Left forelimb (tissue), 1 donor: Measurements from ENCODE around the gene VTI1A.
"Not testable (repeated sequence)": the region's sequence is repeated elsewhere in the genome, so short reads cannot be mapped to it uniquely, and the experiment has no call there.

ENCODE experiments used
- DNase-seq: peaks from one replicate; pipeline ENCODE4 v3.0.0-alpha.2; 2018; ENCODE audit warnings: low spot score

VTI1A gene

DNA sequence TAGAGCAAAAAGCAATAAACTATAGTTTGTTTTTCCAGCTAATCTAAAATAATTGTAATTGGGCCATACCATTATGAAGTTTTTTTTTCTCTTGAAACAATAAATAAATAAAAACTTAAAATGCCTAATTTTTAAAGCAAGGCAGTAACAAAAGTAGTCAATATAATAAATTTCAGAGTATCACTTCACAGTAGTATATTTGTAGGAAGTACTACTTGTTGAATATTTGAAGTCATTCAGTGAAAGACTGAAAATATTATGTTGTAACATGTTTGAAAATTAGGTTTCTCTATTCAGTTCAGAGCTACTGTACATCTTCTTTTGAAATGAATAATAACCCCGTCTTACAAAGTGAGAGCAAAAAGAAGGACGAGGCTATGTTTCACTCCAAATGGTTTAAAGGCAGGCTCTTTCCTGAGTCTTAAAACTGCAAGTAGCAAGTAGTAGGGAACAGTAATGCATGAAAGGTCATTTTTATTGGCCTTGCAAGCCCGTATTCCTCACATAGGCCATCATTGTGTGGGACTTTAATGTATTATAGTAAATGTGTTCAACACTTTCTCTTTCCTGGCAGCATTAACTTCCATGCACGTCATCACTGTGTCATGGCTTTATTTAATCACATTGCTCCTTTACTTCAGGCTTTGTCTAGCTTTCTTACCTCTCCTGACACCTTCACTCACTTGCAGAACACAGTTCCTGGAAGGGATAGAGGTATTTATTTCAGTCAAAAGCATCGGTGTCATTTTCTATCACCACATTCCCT, 141.4 kb downstream of the VTI1A start:
- DNase-seq, result no peak

DNA sequence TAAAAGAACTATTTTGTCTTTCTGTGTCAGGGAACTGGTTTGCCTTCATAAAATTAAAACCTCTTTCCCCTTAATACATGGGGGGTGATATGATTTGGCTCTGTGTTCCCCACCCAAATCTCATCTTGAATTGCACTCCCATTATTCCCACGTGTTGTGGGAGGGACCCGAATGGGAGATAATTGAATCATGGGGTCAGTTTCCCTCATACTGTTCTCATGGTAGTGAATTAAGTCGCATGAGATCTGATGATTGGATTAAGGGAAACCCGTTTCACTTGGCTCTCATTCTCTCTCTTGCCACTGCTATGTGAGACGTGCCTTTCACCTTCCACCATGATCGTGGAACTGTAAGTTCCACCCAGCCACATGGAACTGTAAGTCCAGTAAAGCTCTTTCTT, 142.1 kb downstream of the VTI1A start:
- DNase-seq, result no peak

DNA sequence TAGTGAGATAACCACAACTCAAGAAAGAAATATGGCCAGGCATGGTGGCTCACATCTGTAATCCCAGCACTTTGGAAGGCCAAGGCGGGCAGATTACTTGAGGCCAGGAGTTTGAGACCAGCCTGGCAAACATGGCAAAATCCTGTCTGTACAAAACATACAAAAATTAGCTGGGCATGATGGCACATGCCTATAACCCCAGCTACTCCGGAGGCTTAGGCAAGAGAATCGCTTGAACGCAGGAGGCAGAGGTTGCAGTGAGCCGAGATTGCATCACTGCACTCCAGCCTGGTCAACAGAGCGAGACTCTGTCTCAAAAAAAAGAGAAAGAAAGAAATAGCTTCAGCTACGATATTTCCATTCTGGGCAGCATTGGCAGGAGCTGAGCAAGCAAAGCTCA, 143.8 kb downstream of the VTI1A start:
- DNase-seq, result not testable (repeated sequence)

DNA sequence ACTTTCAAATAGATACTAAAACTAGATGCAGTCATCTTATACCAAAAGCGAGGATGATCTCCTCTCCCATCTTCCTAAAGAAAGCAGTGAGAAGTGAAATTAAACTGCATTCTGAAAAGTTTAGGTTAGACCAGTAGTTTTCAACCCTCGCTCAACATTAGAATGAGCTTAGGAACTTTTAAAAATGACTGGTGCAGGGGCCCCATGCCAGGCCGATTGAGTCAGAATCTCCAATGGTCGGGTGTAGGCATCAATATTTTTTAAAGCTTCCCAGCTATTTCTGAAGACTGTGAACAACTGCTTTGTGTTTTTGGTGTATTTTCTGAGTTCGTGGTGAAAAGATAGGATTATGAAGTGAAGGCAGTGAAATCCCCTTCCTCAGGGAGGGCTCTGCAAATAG, 146.0 kb downstream of the VTI1A start:
- no peak for DNase-seq

- DNase-seq, result no peak
These were observed 154.4 kb downstream of the VTI1A start for GRCh38 chr10:112601214-112602090.

GRCh38 chr10:112603062-112603461, 156.0 kb downstream of the VTI1A start:
- no peak for DNase-seq

- no peak for DNase-seq
These were observed 158.0 kb downstream of the VTI1A start for GRCh38 chr10:112605063-112605462.

DNA sequence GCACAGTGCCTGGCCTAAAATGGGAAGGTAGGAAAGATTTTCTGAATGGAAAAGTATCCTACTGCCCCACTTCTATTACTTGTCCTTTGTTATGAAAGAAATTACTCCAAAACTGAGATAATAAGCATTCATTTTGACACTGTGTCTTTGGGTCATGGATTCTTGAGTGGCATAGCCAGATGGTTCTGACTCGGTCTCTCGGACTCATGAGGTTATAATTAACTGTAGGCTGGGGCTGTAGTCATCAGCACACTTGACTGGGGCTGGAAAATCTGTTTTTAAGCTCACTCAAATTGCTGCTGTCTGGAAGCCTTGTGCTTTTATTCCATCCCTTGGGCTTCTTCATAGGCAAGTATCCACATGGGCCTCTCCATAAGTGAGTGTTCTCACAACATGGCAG, 160.5 kb downstream of the VTI1A start:
- no peak for DNase-seq

DNA sequence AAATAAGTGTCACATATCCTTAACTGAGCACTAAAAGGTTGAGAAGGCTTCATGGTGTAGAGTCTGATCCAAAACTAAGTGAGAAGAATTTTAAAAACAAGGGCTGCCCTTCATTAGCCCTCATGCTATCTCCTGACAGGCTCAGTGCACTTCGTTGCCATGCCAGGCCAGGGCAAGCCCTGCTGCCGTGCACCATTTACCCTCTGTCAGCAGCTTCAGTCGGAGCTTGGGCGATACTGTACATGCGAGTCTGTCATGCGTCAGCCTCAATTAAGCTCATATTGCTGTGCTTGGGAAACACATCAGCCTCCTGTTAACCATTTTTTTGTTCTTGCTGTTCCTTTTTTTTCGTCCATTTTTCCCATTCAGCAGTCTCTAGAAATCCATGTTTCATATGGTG, 166.6 kb downstream of the VTI1A start:
- no peak for DNase-seq

GRCh38 chr10:112614072-112614471, 167.1 kb downstream of the VTI1A start:
- DNase-seq, result no peak

GRCh38 chr10:112614586-112614985, 167.6 kb downstream of the VTI1A start:
- DNase-seq, result no peak

GRCh38 chr10:112615269-112615668, 168.3 kb downstream of the VTI1A start:
- no peak for DNase-seq

DNA sequence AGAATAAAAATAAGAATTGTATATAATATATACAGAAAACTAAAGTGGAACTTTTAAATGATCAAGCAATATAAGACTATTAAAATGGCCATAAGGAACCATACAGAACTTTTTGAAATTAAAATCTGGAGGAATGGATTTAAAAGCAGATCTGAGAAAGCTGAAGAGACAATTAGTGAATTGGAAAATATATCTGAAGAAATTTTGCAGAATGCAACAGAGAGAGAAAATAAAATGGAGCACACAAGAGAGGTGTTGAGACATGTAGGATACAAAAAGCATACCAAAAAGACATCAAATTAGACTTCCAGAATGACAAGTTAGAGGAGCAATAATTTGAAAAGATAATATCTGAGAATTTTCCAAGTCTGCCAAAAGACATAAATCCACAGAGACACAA, 169.6 kb downstream of the VTI1A start:
- no peak for DNase-seq

DNA sequence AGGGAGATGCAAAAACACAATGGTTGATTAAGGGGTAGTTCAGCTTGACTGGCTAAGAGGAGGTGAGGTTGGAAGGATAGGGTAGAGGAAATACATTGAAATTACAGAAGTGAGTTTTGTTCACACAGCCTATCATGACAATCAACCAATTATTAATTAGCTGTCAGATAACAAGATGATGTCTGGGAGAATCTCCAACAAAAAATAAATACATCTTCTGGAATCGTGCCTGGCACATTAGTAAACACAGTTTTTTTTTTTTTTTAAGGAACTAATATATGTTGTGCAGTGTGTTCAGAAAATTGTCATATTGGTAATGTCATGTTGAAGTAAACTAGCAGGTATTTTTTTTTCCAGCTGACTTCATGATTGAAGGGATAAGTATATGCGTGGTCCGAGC, 171.8 kb downstream of the VTI1A start:
- no peak for DNase-seq

GRCh38 chr10:112619556-112619955, 172.5 kb downstream of the VTI1A start:
- no peak for DNase-seq

DNA sequence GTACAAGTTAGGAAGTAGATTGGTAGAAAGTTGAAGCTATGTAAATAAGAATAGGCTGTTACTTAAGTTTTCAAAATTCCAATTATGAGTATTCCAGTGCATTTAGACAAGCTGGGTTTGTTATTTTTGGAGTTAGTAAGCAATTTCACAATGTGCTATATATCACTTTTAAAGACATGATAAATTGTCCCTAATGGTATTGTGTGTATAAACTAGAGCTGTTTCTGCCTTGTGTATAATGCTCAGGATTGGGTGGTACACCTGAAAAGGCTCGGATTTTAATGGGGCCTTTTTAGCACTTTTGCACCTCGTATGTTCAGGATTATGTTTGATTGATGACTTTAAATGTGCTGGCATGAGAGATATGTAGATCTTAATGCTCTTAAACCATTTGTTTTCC, 175.8 kb downstream of the VTI1A start:
- DNase-seq, result no peak

GRCh38 chr10:112624546-112625048, 177.6 kb downstream of the VTI1A start:
- DNase-seq, result no peak

- DNase-seq, result no peak
These were observed 182.1 kb downstream of the VTI1A start for GRCh38 chr10:112628951-112629609.

- DNase-seq, result no peak
These were observed 184.7 kb downstream of the VTI1A start for GRCh38 chr10:112631501-112632400.

GRCh38 chr10:112634096-112634830, 187.2 kb downstream of the VTI1A start:
- no peak for DNase-seq

GRCh38 chr10:112637901-112638300, 190.9 kb downstream of the VTI1A start:
- no peak for DNase-seq
